ENCODE results near the gene HDAC8.

The HDAC8 gene

GRCh38 chrX:72470117-72470516 is 102.5 kb downstream of the HDAC8 start:
- H3K27ac ChIP-seq, result no peak overlapping the region
- TF ChIP-seq, protein P1, sequence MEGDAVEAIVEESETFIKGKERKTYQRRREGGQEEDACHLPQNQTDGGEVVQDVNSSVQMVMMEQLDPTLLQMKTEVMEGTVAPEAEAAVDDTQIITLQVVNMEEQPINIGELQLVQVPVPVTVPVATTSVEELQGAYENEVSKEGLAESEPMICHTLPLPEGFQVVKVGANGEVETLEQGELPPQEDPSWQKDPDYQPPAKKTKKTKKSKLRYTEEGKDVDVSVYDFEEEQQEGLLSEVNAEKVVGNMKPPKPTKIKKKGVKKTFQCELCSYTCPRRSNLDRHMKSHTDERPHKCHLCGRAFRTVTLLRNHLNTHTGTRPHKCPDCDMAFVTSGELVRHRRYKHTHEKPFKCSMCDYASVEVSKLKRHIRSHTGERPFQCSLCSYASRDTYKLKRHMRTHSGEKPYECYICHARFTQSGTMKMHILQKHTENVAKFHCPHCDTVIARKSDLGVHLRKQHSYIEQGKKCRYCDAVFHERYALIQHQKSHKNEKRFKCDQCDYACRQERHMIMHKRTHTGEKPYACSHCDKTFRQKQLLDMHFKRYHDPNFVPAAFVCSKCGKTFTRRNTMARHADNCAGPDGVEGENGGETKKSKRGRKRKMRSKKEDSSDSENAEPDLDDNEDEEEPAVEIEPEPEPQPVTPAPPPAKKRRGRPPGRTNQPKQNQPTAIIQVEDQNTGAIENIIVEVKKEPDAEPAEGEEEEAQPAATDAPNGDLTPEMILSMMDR (IDR thresholded peaks at IDR 0.05), result no peak
- no peak for TF ChIP-seq ZFX (IDR thresholded peaks at IDR 0.05; ENCODE audit: borderline replicate concordance)

GRCh38 chrX:72468607-72469006 is 104.0 kb downstream of the HDAC8 start:
- TF ChIP-seq, protein P1 (IDR thresholded peaks at IDR 0.05), result no peak
- no peak for TF ChIP-seq ZFX (IDR thresholded peaks at IDR 0.05; ENCODE audit: borderline replicate concordance)
- no peak overlapping the region for H3K27ac ChIP-seq

DNA sequence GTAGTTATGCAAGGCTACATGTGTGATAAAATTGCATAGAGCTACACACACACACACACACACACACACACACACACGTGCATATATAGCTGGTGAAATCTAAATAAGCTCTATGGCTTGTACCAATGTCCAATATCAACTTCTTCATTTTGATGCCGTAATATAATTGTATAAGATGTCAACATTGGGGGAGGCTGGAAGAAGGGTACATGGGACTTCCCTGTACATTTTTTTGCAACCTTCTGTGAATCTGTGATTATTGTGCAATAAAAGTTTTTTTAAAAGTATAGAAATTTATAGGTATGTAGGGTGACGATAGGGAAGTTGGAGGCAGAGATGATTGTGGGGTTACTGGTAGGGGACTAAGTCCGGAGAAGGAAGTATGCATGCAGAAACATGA is 105.5 kb downstream of the HDAC8 start:
- TF ChIP-seq, protein P1 (IDR thresholded peaks at IDR 0.05), result no peak
- no peak for TF ChIP-seq ZFX (IDR thresholded peaks at IDR 0.05; ENCODE audit: borderline replicate concordance)
- no peak overlapping the region for H3K27ac ChIP-seq

GRCh38 chrX:72466493-72466892 is 106.2 kb downstream of the HDAC8 start:
- no peak overlapping the region for H3K27ac ChIP-seq
- TF ChIP-seq ZFX (IDR thresholded peaks at IDR 0.05; ENCODE audit: borderline replicate concordance), result no peak
- TF ChIP-seq, protein P1 (IDR thresholded peaks at IDR 0.05), result no peak

- H3K27ac ChIP-seq, result no peak overlapping the region
- no peak for TF ChIP-seq ZFX (IDR thresholded peaks at IDR 0.05; ENCODE audit: borderline replicate concordance)
- TF ChIP-seq, protein P1 (IDR thresholded peaks at IDR 0.05), result no peak
These were observed 106.8 kb downstream of the HDAC8 start for GRCh38 chrX:72465889-72466288.

GRCh38 chrX:72461766-72462165 is 110.9 kb downstream of the HDAC8 start:
- H3K27ac ChIP-seq, result no peak overlapping the region
- TF ChIP-seq ZFX (IDR thresholded peaks at IDR 0.05; ENCODE audit: borderline replicate concordance), result no peak
- TF ChIP-seq, protein P1 (IDR thresholded peaks at IDR 0.05), result no peak

GRCh38 chrX:72461288-72461687 is 111.4 kb downstream of the HDAC8 start:
- TF ChIP-seq, protein P1 (IDR thresholded peaks at IDR 0.05), result no peak
- TF ChIP-seq ZFX (IDR thresholded peaks at IDR 0.05; ENCODE audit: borderline replicate concordance), result no peak
- H3K27ac ChIP-seq, result no peak overlapping the region
